T-helper 9 cell (primary cell): Measurements from ENCODE around the gene CYP8B1.
"Not testable (repeated sequence)": the region's sequence is repeated elsewhere in the genome, so short reads cannot be mapped to it uniquely, and the experiment has no call there.

Source experiments
- DNase-seq: peaks from one replicate; pipeline ENCODE4 v3.0.0-alpha.2; 2020

The CYP8B1 gene

DNA sequence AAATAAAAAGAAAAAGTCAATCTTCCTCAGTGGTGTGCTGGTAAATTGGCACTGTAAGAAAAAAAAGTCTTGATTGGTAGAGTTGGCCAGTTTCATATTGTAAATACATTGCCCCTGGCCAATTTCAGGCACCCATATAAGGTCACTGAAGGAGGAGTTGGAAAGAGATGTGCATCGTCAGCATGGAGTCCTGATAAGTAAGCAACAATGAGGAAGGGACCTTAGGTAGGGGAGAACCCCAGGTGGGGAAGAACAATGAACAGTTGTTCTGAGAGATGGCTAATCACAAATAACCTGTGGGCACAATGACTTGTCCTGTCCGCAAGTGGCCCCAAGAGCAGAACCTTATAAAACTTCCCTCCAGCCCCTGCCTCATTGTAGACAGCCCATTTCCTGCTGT, 8.6 kb upstream of the CYP8B1 start:
- DNase-seq, result no peak

DNA sequence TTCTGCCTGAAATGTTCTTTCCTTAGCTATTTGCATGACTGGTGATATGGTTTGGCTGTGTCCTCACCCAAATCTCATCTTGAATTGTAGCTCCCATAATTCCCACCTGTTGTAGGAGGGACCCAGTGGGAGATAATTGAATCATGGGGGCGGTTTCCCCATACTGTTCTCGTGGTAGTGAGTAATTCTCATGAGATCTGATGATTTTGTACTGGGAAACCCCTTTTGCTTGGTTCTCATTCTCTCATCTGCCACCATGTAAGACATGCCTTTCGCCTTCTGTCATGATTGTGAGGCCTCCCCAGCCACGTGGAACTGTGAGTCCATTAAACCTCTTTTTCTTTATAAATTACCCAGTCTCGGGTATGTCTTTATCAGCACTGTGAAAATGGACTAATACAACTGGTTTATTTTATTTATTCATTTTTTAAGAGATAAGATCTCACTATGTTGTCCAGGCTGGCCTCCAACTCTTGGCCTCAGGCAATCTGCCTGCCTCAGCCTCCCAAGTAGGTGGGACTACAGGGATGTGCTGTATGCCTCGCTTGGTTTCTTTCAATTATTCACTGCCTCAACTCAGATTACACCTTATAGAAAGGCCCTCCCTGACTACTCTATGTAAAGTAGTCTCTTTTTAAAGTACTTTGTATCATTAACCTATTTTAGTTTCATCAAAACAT, 7.7 kb upstream of the CYP8B1 start:
- DNase-seq, result not testable (repeated sequence)

DNA sequence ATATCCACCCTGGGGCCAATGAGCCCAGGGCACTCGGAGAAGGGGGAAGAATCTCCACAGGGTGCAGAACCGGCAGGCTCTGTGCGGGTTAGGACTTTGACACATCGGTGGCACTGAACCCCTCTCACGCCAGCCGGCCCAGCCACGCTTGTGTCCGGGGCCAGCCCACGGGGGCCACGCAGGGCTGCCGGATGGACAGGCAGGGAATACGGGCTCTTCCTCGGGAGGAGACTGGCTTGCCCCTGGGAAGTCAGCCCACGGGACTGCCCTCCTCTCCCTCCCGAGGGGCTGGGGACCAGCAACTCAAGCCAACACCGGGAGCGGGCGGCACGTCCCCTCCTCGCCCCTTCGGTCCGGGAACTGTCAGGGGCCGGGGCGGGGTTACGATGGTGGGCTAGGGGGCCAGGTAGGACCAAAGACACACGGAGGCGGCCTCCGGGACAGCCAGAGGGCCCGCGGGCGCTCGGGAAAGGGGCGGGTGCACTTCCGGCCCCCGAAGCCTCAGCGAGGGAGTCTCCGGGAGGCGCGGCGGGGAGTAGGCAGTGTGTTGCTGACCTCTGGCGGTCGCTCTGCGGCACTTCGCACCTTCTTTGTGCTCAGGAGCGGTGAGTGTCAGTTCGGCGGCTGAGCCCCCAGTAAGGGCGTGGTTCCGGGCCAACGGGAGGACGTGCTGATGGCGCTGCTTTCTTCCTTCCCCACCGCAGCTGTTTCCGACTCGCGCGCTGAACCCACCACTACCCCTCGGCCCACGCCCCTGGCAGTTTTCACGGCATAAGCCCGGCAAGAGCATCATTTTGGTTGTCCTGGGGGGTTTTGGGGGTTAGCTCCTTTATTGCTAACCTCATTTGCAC, 5.1 kb upstream of the CYP8B1 start:
- DNase-seq, result peak; percentile 75

DNA sequence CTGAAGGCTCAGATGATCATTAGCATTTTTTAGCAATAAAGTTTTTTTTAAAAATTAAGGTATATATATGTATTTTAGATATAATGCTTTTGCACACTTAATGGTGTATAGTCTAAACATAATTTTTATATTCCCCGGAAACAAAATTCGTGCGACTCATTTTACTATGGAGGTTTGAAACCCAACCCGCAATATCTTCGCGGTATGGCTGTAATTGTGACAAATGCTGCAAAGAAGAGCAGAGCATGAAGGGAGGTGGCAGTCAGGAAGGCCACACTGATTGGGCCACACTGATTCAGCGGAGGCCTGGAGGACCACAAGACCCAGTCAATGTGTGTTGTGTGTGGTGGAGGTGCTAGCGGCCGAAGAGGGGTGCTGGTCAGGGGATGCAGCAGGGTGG, 4.5 kb upstream of the CYP8B1 start:
- DNase-seq, result no peak

DNA sequence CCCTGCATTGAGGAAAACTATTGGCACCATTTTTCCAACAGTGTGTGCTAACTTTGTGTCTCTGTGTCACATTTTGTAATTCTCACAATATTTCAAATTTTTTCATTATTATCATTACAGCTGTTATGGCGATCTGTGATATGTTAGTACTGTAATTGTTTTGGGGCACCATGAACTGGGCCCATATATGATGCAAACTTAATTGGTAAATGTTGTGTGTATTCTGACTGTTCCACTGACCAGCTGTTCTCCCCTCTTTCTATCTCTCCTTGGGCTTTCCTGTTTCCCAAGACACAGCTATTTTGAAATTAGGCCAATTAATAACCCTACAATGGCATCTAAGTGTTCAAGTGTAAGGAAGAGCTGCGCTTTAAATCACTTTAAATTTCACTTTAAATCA, 2.2 kb upstream of the CYP8B1 start:
- DNase-seq, result no peak

DNA sequence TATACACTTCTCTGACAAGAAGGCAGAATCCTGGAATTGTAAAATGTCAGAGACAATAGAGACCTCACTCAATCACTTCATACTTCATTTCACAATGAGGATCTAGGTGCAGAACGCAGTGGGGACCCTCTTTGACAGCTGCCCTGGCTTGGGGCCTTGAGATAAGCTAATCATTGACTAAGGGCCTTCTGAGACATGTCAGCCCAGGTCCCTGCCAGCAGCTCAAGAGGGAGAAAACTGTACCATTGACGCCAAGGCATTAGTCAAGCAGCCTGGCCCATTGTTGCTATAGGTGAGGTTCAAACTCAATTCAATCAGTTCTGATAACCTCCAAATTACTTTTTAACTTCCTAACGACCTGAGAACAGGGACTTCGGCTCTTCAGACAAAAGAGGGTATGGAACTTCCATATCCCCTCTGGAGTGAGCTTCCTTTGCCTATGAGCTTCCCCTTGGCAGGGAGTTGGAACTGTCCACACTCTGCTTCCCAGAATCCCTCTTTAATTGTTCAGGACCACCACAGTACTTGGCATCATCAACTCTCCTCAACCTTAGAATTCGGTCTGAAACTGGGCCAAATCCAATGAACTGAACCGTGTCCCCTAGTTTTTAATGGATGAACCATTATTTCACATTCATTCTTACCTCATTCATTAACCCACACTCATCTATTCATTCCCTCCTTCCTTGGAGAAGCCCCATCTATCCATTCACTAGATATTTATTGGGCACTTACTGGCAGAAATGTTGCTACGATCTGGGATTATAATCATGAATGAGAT, 1.5 kb upstream of the CYP8B1 start:
- DNase-seq, result no peak

DNA sequence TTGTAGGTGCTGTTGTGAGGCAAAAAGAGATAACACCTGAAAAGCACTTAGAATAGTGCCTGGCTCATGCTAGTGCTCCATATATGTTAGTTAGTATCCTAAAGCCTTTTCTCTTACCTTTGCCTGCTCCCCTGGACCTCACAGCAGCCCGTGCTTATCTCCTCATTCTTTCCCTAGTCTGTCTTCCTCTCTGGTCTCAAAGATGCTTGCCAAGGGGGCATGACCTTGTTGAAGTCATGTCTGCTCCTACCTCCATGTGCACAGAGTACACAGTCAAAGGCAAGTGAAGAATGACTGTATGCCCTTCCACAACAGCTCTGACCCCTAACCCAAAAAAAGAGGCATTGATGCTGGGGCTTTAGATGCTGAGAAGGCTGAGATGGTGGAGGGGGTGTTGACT, 722 bp upstream of the CYP8B1 start:
- no peak for DNase-seq

DNA sequence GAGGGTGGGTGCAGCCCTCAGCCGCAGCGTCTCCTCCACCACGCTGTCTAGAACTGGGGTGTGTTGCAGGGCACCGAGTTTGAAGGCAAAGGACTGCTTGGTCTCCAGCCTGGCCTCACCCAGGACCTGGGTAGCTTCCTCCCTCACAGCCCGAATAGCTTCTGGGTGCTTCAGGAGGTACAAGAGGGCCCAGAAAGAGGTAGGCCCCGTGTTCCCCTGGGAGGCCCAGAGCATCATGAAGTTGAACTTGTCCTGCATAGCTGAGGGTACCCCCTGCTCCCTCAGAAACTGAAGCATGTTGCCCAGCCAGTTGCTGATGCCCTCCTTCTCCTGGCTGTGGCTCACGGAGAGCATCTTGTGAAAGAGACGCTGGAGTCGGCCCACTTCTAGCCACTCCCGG, 930 bp downstream of the CYP8B1 start:
- DNase-seq, result no peak

DNA sequence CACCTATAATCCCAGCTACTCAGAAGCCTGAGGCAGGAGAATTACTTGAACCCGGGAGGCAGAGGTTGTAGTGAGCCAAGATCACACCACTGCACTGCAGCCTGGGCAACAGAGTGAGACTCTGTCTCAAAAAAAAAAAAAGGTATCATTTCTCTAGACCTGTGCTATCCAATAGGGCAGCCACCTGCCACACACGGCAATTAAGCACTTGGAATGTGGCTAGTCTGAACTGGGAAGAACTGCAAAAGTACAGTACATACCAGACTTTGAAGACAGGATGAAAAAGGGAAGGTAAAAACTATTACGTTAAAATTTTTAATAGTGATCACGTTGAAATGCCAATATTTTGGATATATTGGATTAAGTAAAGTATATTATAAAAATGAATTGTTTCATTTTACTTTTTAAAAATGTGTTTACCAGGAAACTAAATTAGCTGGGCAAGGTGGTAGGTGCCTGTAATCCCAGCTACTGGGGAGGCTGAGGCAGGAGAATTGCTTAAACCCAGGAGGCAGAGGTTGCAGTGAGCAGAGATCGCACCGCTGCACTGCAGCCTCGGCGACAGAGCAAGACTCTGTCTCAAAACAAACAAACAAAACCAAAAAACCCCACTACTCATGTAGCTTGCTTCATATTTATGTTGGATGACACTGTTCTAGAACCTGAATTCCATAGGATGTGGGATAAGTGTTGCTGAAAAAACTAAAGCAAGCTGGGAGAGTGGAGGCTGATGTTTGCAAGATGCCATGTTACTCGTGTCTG, 2.3 kb downstream of the CYP8B1 start:
- no peak for DNase-seq

DNA sequence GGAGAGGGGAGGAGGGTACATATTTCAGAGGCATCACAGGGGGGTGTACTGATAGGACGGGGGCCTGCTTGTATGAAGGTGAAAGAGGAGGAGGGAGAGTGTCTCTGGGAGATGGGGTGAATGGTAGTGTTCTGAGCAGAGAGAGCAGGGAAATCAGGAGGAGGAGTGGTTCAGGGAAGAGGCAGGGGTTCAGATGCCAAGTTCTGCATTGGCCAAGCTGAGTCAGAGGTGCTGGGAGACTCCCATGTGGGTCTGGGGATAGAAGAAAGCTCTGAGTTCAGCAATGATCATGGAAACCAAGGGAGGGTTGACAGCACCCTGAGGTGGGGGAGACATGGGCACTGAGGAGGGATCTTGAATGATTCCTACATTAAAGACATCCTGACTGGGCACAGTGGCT, 3.0 kb downstream of the CYP8B1 start:
- DNase-seq, result no peak

DNA sequence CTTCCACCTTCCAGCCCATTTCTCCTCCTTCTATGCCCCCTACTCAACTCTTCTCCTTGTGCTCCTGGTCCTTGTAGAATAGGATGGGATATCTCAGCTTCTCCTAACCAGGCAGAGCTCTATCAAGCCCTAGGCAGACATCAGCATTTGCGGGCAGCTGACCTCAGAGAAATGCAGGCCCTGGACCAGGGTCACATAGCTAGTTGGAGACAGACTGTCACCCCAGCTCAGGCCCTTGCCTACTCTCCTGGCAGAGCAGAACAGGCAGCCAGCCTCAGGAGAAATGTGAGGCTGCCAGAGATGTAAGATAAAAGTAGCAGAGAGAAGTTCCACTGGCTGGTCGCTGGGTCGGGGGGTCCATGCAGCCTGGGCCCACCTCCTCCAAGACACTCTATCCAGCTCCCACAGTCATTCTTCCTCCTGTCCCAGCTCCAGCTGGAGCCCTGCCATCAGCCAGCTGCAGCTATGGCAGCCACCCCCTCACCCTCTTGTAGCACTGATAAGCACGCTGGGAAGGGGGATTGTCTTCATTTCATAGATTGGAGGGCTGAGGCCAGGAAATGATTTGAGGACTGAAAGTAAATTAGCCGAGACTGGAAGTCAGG, 4.0 kb downstream of the CYP8B1 start:
- no peak for DNase-seq

DNA sequence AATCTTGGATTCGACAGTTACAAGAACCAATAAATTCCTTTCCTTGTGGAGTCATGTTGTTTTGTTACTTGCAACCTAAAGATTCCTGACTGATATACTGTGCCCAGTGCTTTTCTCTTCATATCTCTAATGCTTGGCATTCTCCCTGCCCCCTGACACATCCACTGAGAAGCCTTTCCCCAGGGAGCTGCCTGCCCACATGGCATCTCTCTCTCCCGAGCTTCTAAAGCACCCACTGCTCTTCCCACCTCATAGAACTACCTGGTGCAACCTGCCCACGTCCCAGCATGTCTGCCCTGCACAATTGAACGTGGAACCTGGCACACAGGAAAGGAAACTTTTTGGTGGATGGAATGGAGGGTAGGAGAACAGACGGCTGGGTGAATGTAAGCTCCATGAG, 6.8 kb downstream of the CYP8B1 start:
- no peak for DNase-seq

DNA sequence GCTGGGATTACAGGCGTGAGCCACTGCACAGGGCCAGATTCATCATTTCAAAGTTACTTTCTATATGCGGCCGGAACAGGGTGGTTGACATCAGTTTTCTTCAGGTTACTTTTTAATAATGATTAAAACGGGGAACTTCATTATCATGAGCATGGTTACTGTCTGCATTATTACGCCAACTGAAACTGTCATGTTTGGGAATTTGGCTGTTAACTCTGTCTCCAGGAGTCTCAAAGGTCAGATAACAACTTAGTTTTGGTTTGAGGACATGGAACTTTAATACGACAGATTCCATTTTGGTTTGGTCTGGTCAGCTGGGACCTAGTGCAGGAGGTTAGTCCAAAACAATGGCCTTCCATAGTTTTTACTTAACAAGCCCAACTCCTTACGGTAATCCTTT, 8.5 kb downstream of the CYP8B1 start:
- no peak for DNase-seq

DNA sequence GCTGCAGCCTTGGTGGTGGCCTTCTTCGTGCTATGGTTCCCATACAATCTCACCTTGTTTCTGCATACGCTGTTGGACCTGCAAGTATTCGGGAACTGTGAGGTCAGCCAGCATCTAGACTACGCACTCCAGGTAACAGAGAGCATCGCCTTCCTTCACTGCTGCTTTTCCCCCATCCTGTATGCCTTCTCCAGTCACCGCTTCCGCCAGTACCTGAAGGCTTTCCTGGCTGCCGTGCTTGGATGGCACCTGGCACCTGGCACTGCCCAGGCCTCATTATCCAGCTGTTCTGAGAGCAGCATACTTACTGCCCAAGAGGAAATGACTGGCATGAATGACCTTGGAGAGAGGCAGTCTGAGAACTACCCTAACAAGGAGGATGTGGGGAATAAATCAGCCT, 10.4 kb downstream of the CYP8B1 start:
- no peak for DNase-seq

DNA sequence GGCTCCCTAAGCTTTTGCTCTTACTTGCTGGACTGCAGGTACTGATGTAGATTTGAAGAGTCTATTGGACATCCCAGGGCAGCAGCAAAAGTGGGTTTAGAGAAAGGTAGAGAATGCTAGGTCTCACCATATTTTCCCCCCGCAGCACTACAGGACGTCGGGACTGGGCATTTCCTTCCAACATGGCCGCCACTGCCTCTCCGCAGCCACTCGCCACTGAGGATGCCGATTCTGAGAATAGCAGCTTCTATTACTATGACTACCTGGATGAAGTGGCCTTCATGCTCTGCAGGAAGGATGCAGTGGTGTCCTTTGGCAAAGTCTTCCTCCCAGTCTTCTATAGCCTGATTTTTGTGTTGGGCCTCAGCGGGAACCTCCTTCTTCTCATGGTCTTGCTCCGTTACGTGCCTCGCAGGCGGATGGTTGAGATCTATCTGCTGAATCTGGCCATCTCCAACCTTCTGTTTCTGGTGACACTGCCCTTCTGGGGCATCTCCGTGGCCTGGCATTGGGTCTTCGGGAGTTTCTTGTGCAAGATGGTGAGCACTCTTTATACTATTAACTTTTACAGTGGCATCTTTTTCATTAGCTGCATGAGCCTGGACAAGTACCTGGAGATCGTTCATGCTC, 11.2 kb downstream of the CYP8B1 start:
- no peak for DNase-seq

DNA sequence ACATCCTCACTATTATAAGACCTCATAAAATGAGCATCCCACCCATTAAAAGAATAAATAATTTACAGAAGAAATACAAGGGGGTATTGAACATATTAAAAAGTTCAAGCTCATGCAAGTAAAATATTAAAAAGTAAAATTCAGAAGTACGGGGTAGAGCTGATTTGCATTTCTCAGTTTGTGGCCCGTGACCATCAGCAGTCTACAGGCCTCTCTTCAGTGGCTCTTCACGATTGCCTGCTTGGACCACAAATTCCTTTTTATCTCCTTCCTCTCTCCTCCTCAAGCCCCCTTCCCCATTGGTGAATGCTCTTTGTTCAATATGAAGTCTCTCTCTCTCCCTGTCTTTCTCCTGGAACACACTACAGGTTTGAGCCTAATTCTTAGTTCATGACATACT, 19.1 kb downstream of the CYP8B1 start:
- no peak for DNase-seq

DNA sequence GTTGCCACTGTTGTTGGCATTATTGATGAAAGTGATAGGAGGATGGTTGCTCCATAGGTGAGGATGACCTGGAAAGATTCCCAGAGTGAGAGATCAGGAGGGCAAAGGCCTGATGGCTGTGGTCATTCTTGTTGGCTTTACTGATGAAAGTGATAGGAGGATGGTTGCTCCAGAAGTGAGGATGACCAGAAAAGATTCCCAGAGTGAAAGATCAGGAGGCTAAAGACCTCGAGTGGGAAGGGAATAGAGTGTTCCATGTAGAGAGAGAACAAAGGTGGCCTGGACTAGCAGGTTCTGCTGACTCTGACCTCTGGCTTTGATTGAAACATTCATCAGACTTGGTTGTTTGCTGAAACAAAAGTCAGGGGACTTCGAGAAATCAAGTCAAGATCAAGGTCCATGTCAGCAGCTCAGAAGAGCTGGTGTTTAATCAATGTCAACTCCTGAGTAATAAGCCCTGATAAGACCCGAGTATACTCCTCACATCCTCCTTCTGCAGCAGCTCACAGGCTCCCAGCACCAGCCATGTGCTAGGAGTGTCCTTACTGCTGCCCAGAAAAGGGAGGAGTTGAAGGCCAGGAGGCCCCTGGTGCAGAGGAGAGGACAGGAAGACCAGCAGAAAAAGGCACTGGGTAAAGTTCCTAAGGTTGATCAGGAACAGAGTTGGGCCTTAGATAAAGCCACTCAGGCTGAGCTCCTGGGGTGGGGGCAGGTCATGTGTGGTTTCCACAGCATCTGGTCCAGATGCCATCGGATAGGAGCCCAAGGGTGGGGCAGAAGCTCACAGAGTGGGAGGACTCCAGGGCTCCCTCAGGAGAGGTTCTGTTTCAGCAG, 19.9 kb downstream of the CYP8B1 start:
- no peak for DNase-seq

DNA sequence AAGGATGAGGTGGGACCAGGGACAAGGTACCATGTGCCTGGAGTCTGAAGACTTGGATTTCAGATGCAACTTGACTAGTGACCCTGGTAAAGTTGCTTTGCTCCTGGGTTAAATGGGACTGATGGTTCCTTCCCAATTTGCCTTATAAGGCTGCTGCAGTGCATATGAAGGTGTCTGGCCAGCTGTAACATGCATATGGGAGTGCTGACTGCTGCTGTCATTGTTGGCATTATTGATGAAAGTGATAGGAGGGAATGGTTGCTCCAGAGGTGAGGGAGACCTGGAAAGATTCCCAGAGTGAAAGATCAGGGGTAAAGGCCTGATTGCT, 20.5 kb downstream of the CYP8B1 start:
- DNase-seq, result no peak

DNA sequence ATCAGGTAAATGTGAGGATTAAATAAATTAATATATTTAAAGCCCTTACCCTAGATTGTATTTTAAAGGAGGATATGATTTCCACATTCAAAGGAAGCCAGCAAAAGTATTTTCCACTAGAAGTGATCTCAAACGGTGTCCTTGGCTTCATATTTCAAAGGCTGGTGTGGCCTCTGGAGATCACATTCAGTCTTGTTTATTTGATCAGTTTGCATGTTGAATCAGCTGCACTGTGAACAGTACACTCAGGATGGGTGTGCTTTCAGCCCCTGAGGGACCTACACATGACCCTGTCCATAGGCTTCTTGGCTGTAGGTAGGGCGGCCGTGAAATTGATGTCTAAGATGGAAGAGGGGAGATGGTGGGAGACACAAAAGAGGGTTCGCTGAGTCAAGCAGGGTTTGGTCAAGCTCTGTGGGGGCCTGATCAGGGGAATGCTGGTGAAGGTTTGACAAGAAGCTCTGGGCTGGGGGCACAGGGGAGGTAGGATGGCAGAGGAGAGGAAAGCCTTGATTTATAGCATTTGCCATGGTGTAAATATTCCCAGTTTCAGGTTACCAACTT, 21.9 kb downstream of the CYP8B1 start:
- DNase-seq, result no peak

DNA sequence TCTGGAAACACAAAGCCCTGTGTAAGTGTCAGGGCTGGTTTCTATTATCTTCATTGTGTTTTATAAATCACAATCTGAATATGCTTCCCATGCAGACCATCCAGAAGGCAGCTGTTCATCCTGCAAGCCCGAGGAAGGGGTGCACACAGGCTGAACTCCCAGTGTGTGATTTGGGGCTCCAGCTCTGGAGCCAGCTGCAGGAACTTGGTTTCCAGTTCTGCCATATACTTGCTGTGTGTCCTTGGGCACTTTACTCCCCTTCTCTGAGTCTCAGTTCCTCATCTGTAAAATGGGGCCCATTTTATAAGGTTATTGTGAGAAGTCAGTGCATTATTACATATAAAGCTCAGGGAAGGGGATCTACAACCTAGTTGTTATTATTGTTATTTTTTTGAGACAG, 22.6 kb downstream of the CYP8B1 start:
- DNase-seq, result no peak

DNA sequence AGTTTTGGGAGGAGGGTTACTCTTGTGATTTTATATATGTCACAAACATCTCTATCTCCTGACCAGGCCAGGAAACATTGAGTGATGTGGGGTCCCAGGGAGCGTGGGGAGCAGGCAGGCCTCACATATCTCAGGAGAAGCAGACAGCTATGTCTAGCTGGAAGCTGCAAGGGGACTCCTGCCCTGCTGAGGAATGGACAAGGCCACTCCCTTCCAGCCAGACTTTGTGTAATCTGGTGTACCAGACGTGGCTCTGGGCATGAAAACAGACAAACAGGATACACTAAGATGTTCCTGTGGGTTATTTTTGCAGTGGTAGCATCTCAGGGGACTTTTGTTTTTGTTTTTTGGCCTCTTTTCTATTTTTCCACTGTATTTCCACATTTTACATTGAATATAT, 23.2 kb downstream of the CYP8B1 start:
- no peak for DNase-seq
